ENCODE results near the gene DGKQ. TPM values are rescaled to one million over a fixed set of nuclear protein-coding genes. Genes with fewer than 3 reads are reported as not detected.
A peak's percentile ranks its signal among the peaks of the same experiment; 100 is the strongest.

DGKQ gene
- total and polyA plus RNA-seq, 9 of the 15 experiments (the other 6 are each of a cell fraction or from before 2014, with no cell fraction given) = 0.17 to 22.0 (median 5.6) TPM

DNA sequence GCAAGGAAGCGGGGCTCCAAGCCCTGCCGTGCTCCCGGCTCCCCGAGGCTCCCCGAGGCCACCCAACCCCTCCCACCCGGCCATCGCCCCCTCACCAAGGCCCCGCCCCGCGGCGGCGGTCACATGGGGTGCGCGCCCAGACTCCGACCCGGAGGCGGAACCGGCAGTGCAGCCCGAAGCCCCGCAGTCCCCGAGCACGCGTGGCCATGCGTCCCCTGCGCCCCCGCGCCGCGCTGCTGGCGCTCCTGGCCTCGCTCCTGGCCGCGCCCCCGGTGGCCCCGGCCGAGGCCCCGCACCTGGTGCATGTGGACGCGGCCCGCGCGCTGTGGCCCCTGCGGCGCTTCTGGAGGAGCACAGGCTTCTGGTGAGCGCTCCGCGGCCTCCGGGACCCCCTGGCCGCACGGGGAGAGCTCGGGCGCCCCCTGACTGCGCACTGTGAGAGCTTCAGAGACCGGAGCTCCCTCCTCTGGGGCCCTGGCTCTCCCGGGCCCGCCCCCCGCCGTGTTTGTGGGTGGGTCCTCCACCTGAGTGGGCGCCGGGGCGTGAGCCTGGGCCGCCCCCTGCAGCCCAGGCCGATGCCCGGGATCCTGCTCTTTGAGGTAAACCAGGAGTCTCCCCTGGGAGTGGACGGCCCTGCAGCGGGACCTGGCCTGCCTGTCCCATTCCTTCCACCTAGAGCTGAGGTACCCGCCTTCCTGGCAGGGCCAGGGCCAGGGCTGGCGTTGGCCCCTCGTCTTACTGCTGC is 13.7 kb upstream of the DGKQ start, which contains the start of gene IDUA (continued):
- TF ChIP-seq HMBOX1 (IDR thresholded peaks at IDR 0.05) (no peak), PPARD (CRISPR knock-in tag; IDR thresholded peaks at IDR 0.05) (no peak), HDAC6 (IDR thresholded peaks at IDR 0.05; ENCODE audit: low read depth, low read length) (no peak), ZEB2 (IDR thresholded peaks at IDR 0.05) (no peak), RCOR1 (IDR thresholded peaks at IDR 0.05; ENCODE audit: borderline replicate concordance in 1 of 2, low read depth in 2 of 2, low read length in 2 of 2) (no peak), NR4A1 (CRISPR knock-in tag; IDR thresholded peaks at IDR 0.05) (no peak), NR4A1 (tag; IDR thresholded peaks at IDR 0.05) (peak; percentile 43; the same call in 1 of the 2 replicates), FOXA3 (CRISPR knock-in tag; conservative IDR thresholded peaks at IDR 0.05 in 1 of 2, IDR thresholded peaks at IDR 0.05 in 1 of 2) (no peak), ZNF830 (CRISPR knock-in tag; IDR thresholded peaks at IDR 0.05) (no peak), THRB (CRISPR knock-in tag; conservative IDR thresholded peaks at IDR 0.05) (no peak), ETS2 (tag; IDR thresholded peaks at IDR 0.05; ENCODE audit: borderline replicate concordance, poor library complexity, severe bottlenecking) (no peak), HDGF (IDR thresholded peaks at IDR 0.05) (no peak), HMGN3 (IDR thresholded peaks at IDR 0.05; ENCODE audit: borderline replicate concordance, extremely low read depth, insufficient read length, low read depth, low read length) (peak; percentile 38)
- TF ChIP-seq, protein P1, sequence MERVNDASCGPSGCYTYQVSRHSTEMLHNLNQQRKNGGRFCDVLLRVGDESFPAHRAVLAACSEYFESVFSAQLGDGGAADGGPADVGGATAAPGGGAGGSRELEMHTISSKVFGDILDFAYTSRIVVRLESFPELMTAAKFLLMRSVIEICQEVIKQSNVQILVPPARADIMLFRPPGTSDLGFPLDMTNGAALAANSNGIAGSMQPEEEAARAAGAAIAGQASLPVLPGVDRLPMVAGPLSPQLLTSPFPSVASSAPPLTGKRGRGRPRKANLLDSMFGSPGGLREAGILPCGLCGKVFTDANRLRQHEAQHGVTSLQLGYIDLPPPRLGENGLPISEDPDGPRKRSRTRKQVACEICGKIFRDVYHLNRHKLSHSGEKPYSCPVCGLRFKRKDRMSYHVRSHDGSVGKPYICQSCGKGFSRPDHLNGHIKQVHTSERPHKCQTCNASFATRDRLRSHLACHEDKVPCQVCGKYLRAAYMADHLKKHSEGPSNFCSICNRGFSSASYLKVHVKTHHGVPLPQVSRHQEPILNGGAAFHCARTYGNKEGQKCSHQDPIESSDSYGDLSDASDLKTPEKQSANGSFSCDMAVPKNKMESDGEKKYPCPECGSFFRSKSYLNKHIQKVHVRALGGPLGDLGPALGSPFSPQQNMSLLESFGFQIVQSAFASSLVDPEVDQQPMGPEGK (CRISPR knock-in tag; IDR thresholded peaks at IDR 0.05; ENCODE audit: borderline replicate concordance) = no peak
- TF ChIP-seq, protein P2, sequence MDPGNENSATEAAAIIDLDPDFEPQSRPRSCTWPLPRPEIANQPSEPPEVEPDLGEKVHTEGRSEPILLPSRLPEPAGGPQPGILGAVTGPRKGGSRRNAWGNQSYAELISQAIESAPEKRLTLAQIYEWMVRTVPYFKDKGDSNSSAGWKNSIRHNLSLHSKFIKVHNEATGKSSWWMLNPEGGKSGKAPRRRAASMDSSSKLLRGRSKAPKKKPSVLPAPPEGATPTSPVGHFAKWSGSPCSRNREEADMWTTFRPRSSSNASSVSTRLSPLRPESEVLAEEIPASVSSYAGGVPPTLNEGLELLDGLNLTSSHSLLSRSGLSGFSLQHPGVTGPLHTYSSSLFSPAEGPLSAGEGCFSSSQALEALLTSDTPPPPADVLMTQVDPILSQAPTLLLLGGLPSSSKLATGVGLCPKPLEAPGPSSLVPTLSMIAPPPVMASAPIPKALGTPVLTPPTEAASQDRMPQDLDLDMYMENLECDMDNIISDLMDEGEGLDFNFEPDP (CRISPR knock-in tag; IDR thresholded peaks at IDR 0.05) = no peak
- TF ChIP-seq, protein P3, sequence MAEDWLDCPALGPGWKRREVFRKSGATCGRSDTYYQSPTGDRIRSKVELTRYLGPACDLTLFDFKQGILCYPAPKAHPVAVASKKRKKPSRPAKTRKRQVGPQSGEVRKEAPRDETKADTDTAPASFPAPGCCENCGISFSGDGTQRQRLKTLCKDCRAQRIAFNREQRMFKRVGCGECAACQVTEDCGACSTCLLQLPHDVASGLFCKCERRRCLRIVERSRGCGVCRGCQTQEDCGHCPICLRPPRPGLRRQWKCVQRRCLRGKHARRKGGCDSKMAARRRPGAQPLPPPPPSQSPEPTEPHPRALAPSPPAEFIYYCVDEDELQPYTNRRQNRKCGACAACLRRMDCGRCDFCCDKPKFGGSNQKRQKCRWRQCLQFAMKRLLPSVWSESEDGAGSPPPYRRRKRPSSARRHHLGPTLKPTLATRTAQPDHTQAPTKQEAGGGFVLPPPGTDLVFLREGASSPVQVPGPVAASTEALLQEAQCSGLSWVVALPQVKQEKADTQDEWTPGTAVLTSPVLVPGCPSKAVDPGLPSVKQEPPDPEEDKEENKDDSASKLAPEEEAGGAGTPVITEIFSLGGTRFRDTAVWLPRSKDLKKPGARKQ (CRISPR knock-in tag; IDR thresholded peaks at IDR 0.05) = no peak
- TF ChIP-seq, protein P4, sequence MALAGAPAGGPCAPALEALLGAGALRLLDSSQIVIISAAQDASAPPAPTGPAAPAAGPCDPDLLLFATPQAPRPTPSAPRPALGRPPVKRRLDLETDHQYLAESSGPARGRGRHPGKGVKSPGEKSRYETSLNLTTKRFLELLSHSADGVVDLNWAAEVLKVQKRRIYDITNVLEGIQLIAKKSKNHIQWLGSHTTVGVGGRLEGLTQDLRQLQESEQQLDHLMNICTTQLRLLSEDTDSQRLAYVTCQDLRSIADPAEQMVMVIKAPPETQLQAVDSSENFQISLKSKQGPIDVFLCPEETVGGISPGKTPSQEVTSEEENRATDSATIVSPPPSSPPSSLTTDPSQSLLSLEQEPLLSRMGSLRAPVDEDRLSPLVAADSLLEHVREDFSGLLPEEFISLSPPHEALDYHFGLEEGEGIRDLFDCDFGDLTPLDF (CRISPR knock-in tag; IDR thresholded peaks at IDR 0.05) = no peak
